ENCODE results near the gene DUSP3.
A peak's percentile ranks its signal among the peaks of the same experiment; 100 is the strongest.

The DUSP3 gene

DNA sequence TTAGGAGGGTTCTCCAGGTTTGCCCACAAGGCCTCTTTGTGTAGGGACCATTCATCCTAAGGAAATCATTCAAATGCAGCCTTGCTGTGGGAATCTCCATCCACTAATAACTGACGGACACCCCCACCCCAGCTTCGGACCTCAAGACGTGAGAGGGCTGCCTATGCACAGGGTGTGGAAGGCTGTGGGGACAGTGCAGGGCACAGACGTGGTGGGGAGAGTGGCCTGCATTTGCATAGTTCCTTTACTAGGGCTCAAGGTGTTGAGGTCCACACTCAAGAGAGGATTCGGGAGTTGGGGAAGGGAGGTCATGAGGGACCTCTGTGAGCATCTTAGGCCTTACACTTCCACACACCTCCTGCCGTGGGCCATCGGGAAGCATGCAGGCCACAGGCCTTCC lies 9.8 kb downstream of the DUSP3 start:
- DNase-seq (ENCODE audit: low read depth in 2 of 2) = no peak

DNA sequence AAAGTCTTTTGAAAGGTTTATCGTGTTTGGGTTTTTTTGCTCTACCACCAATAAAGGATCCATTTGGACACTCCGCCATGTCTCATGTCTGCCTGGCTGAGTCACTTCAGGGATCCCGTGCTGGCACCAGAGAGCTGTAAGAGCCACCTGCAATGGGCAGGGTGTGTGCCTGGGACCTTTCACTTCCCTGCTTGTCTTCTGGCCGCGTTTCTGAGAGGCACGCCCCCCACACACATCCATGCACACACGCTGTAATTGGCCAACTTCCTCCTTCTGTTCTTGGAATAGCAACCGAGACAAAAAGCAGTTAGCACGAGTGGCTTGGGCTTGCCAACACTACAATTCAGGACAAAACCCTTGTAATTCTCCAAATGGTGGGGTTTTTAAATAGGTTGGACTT lies 10.4 kb downstream of the DUSP3 start:
- no peak for DNase-seq (ENCODE audit: low read depth in 2 of 2)

DNA sequence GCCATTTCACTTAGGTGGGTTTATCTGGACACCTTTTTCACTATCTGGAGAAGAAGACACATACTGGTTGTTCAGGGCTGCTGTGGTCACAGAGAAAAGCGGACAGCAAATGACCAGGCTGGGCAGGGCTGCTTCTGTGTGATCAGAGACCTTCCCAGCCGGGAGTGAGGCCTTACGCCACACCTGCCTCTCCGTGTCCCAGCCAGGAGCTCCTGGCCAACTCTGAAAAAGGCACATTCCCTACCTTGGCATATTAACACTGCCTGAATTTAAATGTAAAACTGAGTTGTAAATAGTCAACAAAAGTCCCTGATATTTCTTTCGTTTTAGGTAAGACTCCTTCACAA lies 11.1 kb downstream of the DUSP3 start:
- DNase-seq (ENCODE audit: low read depth in 2 of 2) = no peak

DNA sequence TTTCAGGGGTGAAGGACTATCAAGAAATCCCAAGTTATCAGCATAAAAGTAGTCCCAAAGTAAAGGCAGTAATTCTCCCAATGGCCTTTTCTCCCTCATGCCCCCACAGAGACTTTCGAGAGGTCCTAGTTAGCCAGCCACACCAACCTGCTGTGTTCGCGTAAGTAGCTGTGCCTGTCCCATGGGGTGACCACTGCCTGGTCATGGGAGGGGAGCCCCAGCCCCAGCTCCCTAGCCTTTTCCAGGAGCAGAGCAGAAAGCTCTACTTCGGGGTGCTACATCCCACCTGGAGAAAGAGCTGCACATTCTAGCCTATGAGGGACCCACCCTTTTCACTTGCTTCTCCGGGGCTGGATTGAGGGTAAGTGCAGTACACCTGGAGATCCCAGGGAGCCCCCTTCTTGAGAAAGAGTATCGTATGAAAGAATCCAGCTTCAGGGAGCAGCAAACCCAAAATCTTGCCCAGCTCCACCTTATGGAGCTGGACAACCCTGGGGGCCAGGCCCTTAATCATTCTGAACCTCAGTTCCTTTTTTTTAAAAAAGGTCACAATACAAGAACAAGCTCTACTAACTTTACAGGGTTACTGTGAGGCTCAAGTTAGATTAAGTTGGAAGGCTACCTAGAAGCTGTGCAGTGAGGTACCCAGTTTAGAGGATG lies 11.6 kb downstream of the DUSP3 start:
- no peak for DNase-seq (ENCODE audit: low read depth in 2 of 2)

DNA sequence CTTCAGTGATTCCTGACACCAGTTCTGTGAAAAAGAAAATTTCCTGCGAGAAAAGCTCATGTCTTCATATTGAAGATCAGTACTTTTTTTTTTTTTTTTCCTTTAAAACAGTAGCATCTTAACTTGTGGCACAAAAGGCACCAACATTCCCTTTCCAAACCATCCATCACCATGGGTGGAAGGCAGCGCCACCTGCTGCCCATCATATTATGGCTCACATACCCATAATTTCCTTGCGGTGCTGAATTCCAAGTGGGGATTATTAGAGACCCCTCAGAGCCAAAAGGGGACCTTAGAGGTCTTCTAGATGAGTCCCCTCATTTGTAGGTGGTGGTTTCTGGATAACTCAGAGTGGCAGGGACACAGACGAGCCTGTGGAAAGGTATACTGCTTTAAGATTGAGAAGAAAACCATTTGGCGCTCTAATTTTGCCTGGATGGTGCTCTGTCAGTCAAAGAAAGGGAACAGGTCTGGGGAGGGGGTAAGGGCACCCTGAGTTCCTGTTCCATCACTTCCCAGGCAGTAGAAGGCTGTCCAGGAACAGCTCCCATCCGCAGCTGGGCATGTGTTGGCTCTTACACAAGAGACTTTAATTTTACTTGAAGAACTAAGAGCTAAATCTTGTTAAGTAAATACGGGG lies 12.2 kb downstream of the DUSP3 start:
- DNase-seq (ENCODE audit: low read depth in 2 of 2) = peak in 1 of 2 donors; percentile 20

DNA sequence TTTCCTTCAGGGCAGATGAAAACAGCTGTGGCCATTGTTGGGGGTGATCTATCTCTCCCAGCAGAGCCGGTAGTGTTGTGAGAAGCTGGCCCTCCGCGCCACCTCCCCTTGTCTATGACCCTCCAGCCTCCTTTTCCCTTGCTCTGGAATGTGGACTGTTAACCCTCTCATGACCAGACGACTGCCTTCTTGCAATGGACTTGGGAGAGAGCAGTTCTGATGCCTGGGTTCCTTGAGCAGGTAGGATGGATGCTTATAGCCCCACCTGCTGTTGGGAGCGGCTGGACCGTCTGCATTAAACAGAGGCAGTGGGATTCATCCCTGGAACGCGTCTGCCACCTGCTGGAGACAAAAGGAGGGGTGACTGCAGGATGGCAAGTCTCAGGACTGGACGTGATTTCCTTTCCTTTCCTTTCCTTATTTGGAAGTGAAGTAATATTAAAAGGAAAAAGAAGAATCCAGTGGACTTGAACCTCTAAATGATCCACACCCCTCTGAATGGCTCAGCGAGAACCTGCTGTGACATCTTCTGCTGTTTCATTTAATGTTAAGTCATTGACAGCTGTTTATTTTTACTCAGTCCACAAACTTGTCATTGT lies 18.4 kb downstream of the DUSP3 start:
- peak; percentile 73 to 78 for DNase-seq (ENCODE audit: low read depth in 2 of 2)

DNA sequence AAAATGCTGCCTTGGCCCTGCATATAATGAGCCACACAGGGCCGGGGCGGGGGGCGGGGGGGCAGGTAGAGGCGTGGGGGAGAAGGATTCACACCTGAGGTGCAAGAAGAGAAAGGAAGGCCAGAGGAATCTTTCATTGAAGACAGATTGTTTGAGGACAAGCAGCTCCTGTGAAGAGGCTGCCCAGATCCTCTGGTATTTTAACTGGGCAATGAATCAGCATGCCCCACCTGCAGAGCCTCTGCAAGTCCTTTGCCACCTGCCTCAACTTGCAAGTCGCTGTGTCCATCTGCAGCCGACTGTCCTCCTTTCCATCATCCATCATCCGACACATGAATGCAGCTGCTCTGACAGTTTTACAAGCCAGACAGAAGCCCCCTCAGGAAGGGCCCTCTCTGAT lies 18.9 kb downstream of the DUSP3 start:
- DNase-seq (ENCODE audit: low read depth in 2 of 2) = no peak

DNA sequence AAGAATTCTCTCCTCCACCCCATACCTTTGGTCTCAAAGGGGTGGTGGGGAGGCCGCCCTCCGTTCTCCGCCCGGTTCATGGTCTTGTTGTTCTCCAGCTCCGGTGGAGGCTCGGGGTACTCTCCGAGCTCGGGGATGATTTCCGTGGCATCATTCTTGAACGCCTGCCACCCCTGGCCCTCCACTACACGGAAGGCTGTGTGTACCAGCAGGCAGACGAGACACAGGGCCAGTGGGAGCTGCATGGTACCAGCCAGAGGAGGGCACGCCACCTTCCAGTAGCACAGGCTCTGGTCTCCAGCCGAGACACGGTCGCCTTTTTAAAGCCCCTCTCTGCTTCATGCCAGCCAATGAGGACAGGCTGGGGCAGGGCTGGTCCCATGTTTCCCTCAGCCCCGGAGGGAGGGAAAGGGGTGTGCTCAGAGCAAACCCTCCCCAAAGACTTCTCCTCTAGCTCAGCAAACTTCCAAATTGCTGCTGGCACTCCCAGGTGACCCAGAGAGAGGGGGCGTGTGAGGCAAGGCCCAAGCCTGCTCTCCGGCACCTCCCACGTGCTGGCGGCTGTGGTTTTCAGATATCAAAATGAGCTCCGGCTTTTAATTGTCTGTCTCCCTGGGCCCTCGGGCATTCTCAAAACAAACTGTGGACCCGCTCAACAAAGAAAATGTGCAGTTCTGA lies 20.1 kb downstream of the DUSP3 start, which contains the start of gene SOST:
TSS of gene SOST (minus strand) at position 295 of the 678 bp plus-strand sequence. CDS start at position 245, 50 bp downstream.
- DNase-seq (ENCODE audit: low read depth in 2 of 2) = no peak

DNA sequence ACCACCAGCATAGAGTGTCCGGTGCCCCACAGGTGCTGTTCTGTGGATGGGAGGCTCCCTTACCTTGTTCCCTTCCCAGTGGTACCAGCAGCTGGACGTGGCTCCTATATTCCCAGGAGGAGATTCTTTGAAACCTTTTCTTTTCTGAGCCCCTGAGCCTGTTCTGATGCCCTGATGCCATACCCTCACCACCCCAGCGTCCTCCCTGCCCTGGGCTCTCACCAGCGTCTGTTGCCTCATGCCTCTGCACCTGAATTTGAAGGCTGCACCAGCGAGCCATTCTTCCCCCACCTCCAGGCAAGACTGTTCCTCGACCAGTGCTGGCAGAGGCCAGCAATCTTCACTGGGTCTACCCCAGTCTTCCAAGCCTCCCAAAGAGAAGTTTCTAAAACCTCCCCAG lies 20.7 kb downstream of the DUSP3 start:
- no peak for DNase-seq (ENCODE audit: low read depth in 2 of 2)

DNA sequence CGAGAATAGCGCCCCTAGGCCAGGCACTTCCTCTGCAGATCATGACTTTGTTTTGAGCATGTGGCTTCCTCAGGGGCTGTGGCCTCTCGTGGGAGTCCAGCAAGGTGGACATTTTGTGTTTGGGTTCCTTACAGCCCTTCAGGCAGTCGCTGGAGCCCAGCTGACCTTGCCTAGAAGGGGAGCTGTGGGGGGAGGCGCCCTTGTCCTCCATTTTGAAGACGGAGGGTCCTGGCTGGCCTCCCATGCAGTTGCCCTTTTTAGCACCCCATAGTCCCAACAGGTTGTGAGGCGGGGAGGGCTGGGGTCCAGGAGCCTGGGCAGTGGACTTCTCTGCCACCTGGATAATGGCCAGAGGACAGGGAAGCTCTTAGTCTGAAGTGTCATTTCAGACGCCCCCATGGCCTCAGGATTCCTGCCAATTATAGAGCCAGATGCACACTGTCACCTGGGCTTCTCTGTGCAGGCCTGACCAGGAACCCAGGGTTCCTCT lies 21.6 kb downstream of the DUSP3 start:
- no peak for DNase-seq (ENCODE audit: low read depth in 2 of 2)

DNA sequence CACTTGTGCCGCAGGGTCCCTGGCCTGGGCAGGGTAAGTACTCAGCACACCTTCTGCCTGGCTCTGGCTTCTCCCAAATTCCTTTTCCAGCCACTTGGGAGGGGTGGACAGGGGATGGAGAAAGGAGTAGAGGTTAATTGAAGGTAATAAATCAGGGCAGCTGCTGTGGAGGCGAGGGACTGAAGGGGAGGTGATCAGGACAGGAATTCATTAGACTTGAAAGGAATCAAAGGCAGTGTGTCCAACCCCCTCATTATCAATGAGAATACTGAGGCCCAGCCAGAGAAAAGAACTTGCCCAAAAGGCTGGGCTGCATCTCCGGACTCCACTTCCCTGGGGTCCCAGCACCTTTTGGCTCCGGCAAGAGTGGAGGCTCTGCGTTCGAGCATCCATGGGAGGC lies 22.6 kb downstream of the DUSP3 start:
- no peak for DNase-seq (ENCODE audit: low read depth in 2 of 2)

DNA sequence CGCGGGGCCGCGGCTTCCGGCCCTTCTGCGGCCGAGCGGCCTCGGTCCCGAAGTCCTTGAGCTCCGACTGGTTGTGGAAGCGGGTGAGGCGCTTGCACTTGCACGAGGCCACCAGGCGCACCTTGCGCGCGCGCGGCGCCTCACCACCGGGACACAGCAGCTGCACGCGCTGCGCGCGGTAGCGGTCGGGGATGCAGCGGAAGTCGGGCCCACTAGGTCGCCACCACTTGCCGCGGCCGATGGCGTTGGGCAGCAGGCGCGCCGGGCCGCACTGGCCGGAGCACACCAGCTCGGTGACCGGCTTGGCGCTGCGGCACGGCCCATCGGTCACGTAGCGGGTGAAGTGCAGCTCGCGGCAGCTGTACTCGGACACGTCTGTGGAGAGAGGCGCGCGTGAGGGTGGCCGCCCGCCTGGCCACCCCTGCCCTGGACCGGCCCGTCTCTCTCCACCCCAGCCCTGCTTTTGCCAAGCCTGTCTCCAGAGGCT lies 23.3 kb downstream of the DUSP3 start:
- no peak for DNase-seq (ENCODE audit: low read depth in 2 of 2)

DNA sequence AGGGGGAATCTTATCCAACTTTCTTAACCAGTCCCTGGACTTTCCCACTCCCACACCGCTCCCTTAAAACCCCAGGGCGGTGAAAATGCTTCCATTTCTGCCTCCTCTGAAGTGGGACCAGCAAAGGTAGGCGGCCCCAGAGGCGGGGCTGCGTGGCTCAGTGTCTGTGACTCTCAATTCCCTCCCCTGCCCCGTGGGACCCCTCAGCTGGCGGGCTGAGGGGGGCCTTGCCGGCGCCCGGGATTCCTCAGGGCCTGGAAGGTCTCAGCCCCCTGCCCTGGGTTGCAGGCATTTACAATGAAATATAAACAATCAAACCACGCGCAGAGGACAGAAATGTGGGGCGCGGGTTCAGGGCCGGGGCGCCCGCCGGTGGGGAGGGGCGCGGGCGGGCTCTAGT lies 23.8 kb downstream of the DUSP3 start:
- DNase-seq (ENCODE audit: low read depth in 2 of 2) = no peak

DNA sequence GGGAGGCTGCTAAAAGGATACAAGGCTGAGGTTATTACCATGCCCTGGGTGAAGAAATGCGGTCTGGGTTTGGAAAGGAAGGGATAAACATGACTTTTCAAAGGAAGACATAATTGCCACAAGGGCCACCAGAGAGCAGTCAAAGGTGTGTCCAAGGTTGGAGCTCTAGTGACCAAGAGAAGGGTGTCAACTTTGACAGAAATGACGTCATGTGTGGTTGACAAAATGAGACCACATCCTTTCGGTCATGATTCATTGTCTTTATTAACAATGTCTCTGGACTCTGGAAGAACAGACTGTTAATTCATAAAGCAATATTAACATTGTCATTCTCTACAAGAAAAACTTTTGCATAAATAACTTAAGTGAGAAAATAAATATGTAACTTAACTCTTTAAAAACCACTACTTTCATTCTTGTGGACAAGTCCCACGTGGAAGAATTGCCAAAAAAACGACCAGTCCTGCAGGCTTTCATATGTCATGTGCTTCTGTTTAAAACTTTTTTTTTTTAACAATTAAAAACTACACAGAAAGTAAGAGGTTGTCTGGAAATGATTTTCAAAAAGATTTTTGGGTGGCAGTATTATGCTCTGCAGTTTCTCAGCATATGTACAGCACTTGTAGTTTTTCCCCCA lies 25.2 kb downstream of the DUSP3 start:
- DNase-seq (ENCODE audit: low read depth in 2 of 2) = no peak

DNA sequence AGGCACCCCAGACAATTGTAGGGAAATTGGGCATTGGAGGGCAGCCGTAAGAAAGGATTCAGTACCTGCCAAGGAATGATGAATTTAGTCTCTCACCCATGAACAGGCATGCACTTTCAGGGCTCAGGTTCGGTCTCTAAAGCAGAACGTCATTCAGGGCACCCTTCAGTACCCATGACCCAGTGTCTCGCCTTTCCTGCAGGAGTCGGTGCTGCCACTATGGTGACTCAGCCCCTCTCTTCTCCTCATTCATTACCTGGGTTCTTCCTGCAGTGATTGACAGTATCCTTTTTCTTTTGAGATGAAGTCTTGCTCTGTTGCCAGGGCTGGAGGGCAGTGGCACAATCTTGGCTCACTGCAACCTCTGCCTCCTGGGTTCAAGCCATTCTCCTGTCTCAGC lies 28.6 kb downstream of the DUSP3 start:
- no peak for DNase-seq (ENCODE audit: low read depth in 2 of 2)

DNA sequence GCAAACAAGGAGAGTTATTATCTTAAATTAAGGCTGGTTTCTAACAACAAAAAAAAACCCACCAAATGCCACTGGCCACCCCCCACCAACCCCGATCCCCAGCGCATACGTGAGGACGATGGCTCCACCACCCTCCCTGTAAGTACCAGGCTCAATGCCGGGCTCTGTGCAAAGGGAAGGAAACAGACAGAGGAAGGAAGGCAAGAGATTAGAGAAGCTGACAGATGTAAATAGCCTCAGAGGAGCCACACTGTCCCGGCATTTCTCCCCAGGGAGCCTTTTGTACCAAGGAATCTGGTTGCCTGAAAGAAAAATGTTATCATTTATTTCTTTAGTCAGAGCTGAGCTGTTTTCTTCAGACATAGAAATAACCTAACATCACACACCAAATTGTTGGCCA lies 33.2 kb downstream of the DUSP3 start:
- DNase-seq (ENCODE audit: low read depth in 2 of 2) = no peak

DNA sequence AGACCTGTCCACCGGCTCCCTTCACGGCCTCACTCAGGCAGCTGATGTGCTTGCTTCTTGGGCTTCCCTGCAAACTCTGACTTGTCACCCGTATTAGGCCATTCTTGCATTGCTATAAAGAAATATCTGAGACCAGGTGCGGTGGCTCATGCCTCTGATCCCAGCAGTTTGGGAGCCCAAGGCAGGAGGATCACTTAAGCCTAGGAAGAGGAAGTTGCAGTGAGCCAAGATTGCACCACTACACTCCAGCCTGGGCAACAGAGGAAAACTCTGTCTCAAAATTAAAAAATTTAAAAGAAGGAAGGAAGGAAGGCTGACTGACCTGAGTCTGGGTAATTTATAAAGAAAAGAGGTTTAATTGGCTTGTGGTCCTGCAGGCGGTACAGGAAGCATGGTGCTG lies 37.1 kb downstream of the DUSP3 start:
- no peak for DNase-seq (ENCODE audit: low read depth in 2 of 2)

DNA sequence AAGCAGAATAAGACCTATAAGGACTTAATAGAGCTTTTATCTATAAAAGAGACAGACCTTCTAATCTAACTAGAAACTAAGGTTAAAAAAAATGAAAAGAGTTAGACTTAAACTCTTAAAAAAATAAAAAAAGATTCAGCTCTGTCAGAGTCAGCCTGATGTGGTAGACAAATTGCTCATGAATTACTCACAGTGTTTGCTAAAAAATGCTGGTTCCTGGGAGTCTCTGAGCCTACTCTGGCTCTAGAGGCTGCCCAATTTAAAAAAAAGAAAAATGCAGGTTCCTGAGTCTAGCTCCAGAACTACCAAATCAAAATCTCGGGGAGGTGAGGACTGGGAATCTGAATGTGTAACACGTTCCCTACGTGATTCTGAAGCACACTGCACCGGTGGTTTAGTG lies 38.2 kb downstream of the DUSP3 start:
- DNase-seq (ENCODE audit: low read depth in 2 of 2) = no peak

DNA sequence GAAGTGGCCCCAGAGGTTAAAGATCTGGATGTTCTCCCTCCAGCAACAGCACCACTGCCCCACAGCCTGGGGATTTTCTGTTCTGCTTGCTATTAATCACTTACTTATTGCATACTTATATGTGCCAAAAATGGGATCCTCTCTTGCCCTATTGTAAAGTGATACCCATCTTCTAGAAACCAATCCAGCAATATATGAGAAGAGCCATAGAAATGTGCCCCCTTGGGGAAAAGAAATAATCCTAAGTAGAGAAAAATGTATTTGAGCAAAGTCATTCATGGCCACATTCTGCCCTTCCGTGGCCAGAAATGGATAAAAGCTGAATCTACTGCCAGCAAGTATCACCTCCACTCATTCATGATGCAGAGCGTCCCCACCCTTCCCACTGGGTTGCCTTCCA lies 41.1 kb downstream of the DUSP3 start:
- no peak for DNase-seq (ENCODE audit: low read depth in 2 of 2)

DNA sequence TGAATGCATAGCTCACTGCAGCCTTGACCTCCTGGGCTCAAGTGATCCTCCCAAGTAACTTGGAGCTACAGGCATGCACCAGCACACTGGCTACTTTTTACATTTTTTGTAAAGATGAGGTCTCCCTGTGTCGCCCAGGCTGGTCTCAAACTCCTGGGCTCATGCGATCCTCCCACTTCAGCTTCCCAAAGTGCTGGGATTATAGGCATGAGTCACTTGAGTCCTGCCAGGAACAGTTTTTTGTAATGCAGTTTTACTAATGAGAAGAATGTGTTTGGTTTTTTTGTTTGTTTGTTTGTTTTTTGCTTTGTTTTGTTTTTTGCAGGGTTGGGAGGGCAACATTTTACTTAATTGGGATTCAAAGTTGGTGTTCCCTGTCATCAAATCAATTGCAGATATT lies 42.4 kb downstream of the DUSP3 start:
- no peak for DNase-seq (ENCODE audit: low read depth in 2 of 2)

DNA sequence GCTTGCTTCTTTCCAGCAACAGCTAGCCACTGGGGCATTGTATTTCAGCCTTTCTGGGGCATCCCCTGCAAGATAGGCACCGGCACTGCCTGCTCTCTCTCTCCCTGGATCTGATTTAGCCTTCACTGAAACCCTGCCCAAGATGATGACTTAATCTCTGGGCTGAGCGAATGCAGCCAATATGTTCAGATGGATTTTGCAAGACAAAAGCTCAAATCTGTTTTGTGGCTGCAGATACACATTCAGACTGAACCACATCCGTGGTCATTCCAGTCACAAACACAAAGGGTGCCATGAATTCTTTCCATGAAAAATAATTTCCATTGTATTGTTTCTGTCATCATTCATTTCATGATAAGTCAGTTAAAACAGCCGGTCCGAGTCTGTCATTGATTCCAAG lies 44.4 kb downstream of the DUSP3 start:
- no peak for DNase-seq (ENCODE audit: low read depth in 2 of 2)

DNA sequence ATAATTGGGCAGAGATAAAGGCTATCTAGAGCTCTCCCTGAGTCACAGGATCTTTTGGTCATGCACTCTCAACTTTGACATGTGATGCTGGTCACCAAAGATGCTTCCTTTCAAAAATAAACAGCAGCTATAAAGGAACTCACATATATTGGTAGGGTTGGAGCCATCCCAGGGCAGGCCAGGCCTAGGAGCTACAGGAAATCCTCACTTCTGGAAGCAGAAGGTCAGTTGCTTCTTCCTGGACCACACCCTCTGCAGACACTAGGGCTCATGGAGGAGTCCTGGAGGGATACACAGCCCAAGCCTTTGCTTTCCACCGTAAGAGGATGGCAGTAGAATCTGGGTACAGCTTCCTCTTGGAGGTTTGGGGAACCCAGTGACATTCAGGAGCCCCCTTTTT lies 44.8 kb downstream of the DUSP3 start:
- DNase-seq (ENCODE audit: low read depth in 2 of 2) = no peak

Data from stimulated activated CD8-positive, alpha-beta memory T cell treated with anti-CD3 and anti-CD28 coated beads, Interleukin-7, amount 100 ng/mL, for 4 hours (primary cell).